Amniotic epithelial cell (primary cell): ENCODE data around the gene CDKN1C.

Experiments
- DNase-seq: peaks from one replicate; pipeline ENCODE4 v3.0.0-alpha.2; 2010; ENCODE audit warnings: low read depth

Gene CDKN1C

GRCh38 chr11:2885678-2886081 lies at the start of gene CDKN1C:
Gene CDKN1C, minus strand, starts transcription at chr11:2885775. Its CDS starts 319 bp downstream, at chr11:2885456.
- peak; percentile 83 for DNase-seq

DNA sequence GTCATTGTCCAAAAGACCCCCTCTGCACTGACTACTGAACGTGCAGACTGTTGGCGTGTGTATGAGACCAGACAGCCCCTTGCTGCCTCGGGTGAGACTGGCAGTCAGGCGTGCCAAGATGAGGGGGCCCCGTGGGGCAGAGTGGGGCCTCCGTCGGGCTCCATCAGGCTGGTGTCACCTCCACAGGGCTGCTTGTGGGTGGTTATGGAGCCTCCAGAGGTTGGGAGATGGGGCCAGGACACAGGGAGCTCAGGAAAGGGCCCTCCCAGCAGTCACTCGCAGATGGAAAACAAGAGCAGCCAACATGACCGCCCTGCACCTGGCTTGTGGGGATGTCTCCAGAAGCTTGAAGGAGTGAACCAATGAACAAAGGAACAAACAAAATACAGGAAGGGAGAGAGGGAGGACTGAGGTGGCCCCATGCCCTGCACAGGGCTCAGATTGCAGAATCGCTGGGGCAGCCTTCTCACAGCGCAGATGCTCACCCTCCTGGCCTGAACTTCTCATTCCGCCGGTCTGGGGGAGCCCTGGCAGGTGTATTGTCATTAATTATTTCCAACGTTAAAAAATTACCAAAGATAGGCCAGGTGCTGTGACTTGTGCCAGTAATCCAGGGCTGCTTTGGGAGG lies 49.1 kb upstream of the CDKN1C start:
- no peak for DNase-seq

- DNase-seq, result no peak
These were observed 48.5 kb upstream of the CDKN1C start for GRCh38 chr11:2934021-2934550.

- peak; percentile 37 for DNase-seq
These were observed 47.9 kb upstream of the CDKN1C start for GRCh38 chr11:2933375-2934020.

DNA sequence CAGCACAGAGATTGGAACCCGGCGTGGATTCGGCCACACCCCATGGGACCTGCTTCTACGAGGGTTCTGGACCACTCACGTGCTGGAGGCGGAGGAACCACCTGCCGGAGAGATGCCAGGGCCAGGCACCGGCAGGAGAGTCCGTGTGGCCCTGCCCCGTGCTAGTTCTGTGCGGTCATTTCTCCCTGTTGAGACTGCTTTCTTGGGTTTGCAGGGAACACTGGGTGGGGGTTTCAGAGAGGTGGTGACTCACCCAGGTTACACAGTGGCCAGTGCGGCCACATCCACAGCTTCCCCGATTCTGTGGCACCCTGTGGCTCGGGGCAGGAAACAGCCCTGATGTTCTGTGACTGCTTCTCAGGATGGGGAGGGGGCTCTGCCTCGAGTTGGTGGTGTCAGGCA lies 47.3 kb upstream of the CDKN1C start:
- DNase-seq, result no peak

DNA sequence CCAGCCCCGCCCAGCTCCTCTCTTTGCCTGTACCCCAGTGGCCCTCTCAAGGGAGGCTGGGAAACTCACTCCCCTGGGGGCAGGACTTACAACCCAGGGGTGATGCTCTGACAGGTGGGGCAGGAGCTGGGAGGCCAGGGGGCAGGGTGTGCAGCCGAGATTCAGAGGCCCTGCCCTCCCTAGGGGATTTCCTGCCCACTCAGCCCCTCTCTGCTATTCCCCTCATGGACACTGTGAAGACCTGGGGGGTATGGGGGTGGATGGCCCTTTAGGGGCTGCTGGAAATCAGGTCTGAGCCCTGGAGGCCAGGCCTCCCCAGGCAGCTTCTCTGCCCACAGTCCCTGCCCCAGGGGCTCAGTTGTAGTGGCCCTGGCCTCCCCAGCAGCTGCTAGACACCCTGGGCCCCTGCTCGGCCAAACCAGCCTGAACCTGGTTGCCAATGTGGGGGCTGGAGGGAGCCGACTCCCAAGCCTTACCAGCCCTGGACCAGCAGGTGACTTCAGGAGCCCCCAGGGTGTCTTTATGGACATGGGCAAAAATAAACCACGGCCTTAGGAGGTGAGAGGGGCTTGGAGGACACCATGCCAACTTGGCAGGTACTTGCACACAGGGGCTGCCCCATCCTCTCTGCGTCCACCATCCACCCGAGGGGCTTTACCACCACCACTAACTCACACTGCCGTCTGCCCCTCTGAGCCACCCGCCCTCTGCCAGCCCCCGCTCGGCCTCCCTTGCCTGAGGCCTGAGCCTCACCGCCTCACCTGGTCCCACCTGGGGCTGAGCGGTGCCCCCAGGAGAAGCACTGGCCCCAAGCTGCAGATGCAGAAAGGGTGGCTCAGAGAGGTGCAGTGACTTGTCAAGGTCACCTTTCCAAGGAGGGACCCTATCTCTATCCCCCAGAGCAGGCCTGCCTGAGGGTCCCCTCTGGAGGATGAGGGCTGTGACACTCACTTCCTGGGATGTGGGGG lies 46.5 kb upstream of the CDKN1C start:
- no peak for DNase-seq

DNA sequence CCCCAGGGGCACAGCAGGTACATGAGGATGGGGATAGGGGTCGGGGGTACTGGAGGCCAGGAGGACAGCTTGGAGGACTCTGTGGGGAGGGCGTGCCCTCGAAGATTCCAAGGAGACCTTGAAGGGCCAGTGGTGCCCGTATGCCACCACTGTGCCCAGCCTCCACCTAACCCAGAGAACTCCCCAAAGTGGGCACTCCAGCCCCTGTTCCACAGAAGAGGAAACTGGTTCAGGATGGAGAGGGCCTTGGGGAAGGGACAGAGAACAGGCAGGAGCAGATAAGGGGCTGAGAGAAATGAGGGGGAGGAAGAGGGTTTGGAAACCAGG lies 45.8 kb upstream of the CDKN1C start:
- DNase-seq, result no peak

- DNase-seq, result peak; percentile 53
These were observed 45.3 kb upstream of the CDKN1C start for GRCh38 chr11:2930704-2931419.

DNA sequence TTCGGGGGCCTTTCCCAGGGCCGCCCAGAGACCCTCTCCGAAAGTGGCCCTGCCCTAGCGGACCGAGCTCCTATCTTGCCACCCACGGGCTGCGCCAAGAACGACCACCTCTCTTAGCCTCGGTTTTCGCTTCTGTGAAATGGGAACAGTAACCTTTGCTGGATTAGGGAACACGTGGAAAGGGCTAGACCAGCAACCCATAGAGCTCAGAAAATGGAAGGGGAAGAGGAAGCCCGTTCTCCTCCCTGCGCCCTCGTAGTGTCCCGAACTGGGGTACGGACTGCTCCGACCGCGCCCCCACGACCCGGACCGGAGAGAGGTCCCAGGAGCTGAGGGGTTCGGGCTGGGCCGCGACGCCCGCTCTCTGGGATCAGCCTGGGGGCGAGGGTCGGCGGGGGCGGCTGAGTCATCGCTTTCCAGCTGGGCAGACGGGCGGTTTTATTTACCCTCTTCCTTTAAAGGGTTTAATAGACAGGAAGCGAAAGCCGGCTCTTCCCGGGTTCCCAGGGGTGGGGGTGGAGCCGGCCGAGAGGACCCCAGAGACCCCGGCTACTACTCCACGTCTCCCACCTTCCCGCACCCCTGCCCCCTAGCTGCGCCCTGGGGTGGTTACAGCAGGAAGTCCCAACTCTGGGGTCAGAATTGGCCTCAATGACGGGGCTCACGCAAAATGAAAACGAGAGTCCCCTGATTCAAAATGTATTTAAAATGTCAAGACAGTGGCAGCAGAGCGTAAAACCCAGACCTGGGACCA lies 44.6 kb upstream of the CDKN1C start:
- DNase-seq, result peak; percentile 36

DNA sequence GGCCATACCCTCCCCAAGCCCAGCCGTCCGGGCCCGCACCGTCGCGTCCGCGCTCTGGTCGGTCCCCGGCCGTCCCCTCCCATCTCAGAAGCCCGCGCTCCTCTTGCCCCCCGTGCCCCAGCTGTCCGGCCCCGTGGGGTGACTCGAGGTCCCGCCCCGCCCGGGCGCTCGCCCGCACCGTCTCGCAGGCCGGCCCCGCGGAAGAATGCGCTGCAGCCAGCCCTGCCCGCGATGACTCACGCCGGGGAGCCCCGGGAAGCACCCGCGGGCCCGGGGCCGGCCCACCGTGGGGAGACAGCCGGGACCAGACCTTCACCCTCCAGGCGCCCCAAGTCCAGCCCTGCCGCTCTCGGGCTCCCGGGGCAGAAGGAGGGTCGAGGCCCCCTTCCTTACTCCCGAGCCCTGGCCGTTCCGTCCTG lies 44.0 kb upstream of the CDKN1C start:
- DNase-seq, result peak; percentile 74

GRCh38 chr11:2928605-2929530 lies 43.3 kb upstream of the CDKN1C start, which contains the start of gene PHLDA2:
Gene PHLDA2, minus strand, starts transcription at chr11:2929420. Its CDS starts 56 bp downstream, at chr11:2929364.
- peak; percentile 58 for DNase-seq

DNA sequence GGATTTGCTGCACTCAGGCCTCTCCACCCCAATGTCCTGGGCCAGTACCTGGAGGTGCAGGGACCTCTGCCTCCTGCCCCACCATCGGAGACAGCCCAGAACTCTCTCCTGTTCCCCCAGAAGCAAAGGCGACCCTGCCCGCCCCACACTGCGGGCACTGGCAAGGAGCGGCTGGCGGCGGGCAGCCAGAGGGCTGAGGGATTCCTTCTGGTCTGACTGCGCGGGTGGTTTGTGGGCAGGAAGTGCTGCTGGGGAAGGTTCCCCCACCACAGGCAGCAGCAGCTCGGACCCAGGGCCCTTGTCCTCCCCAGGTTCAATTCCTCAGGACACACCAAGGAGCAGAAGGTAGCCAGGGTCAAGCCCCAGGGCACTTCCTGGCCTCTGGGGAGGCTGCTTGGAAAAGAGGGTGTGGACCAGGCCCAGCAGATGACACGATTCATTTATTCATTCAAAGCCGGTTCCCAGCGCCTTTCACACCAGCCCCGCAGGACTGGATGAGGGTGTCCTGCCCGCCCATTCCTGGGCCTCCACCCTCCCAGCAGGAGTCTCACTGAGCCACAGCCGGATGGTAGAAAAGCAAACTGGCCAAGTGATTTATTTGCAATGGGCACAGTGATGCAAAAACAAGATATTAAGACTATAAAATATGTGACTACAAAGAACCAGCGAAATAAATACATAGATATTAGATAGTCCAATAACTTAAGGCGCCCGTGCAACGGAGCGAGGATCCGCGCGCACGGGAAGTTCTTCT lies 42.5 kb upstream of the CDKN1C start:
- DNase-seq, result peak; percentile 17

GRCh38 chr11:2927121-2927800 lies 41.7 kb upstream of the CDKN1C start:
- no peak for DNase-seq

GRCh38 chr11:2926611-2927051 lies 41.1 kb upstream of the CDKN1C start:
- no peak for DNase-seq

- DNase-seq, result no peak
These were observed 39.5 kb upstream of the CDKN1C start for GRCh38 chr11:2924821-2925675.

DNA sequence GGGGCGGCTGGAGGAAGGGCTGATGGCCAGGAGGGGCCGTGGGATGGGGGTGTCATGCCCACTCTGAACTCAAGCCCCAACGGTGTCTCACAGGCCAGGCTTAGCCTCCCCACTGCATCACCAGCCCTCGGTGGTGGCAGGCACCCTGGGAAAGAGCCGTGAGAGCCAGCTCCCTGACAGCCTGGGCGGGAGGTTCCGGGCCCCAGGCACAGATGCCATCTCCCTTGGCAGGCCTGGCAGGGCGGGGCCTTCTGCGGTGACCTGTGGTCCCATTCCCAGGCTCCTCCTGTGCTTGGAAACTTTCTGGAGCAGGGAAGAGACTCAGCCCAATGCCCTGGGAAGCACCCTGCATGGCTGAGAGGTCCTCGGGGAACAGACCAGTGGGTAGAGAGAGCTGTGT lies 38.8 kb upstream of the CDKN1C start:
- DNase-seq, result no peak
